Heart right ventricle (tissue), 16 donors: ENCODE data around the gene DIAPH1. TPM values are rescaled to one million over a fixed set of nuclear protein-coding genes. Genes with fewer than 3 reads are reported as not detected.
A peak's percentile ranks its signal among the peaks of the same experiment; 100 is the strongest.

Experiments used
- ATAC-seq, 8 donors: fragments of 200-7000 bp; cut with Tn5 transposase; one replicate each; pipeline ENCODE4 v1.9.1; 2020; ENCODE audit warnings: mild to moderate bottlenecking in 8 of 8, moderate library complexity in 8 of 8, moderate number of reproducible peaks in 1 of 8
- DNase-seq, 2 donors: peaks; one replicate each; pipeline ENCODE4 v3.0.0-alpha.2; 2020
- H3K27ac ChIP-seq, 10 donors: fragments of 200-600 bp; sonication (generic) in 2 of 10; one replicate each; pipeline versions ENCODE4 v1.5.0 to v1.8.0; 2020 to 2022; ENCODE audit warnings: mild to moderate bottlenecking in 3 of 10
- H3K27me3 ChIP-seq, 7 donors: fragments of 200-600 bp; one replicate each; pipeline ENCODE4 v1.8.0; 2021 to 2022; ENCODE audit warnings: mild to moderate bottlenecking in 2 of 7
- H3K36me3 ChIP-seq, 9 donors: fragments of 200-600 bp; sonication (generic) in 1 of 9; one replicate each; pipeline versions ENCODE4 v1.5.0 to v1.8.0; 2020 to 2022; ENCODE audit warnings: mild to moderate bottlenecking in 2 of 9
- H3K4me1 ChIP-seq, 9 donors: fragments of 200-600 bp; sonication (generic) in 1 of 9; one replicate each; pipeline versions ENCODE4 v1.5.0 to v1.8.0; 2020 to 2022; ENCODE audit warnings: mild to moderate bottlenecking in 4 of 9
- H3K4me3 ChIP-seq, 10 donors: fragments of 200-600 bp; sonication (generic) in 2 of 10; one replicate each; pipeline versions ENCODE4 v1.5.0 to v1.8.0; 2020 to 2022; ENCODE audit warnings: mild to moderate bottlenecking in 7 of 10, moderate library complexity in 2 of 10
- H3K9me3 ChIP-seq, 11 donors: fragments of 200-600 bp in 10 of 11; sonication (generic) in 2 of 11; one replicate each; pipeline versions ENCODE4 v1.5.0 to v1.8.0; 2013 to 2022; ENCODE audit warnings: mild to moderate bottlenecking in 2 of 11, control low read depth in 1 of 11, moderate library complexity in 1 of 11
- WGBS, 2 donors: extraction: QIAGEN DNeasy Blood & Tissue Kit; methylation state at CpG; one replicate each; pipeline ENCODE4 v1.1.7; 2013; ENCODE audit warnings: inconsistent platforms in 1 of 2; 5-methylcytosine and 5-hydroxymethylcytosine counted together
- intact Hi-C, 10 donors: fragments of 100-400 bp; cut with DNase I; formaldehyde crosslinking; loops; one replicate each; pipeline versions ENCODE4 v1.11.1 to v1.14.2; 2022
- polyA plus RNA-seq, 2 donors: library from polyadenylated mRNA; stranded (reverse); fragments of 200-250 nt; gene quantifications; one replicate each; pipeline ENCODE4 v1.2.3, GENCODE V29; 2013
- total RNA-seq, 10 donors: library from RNA; stranded (reverse); fragmentation: NEBNext Ultra II Directional in 3 of 10; extraction: Animal tissue kit (Norgen Biotek cat#: 25700) in 3 of 10; gene quantifications; one replicate each; pipeline versions ENCODE4 v1.2.1 to v1.2.4, GENCODE V29; 2021 to 2023
- TF ChIP-seq, protein P1 (sequence below), 9 donors: fragments of 200-600 bp; sonication (generic) in 2 of 9; IDR thresholded peaks; one replicate each; pipeline versions ENCODE4 v1.5.0 to v1.8.0; 2021 to 2022; ENCODE audit warnings: antibody characterized with exemption in 9 of 9, mild to moderate bottlenecking in 5 of 9, moderate library complexity in 1 of 9
- donor health status: Arrhythmogenic right ventricular cardiomyopathy.
- donor health status: ischemic (EF 13 %, LVEDD 7.1; RV severe dilation, severe dysfunction).
- donor health status: healthy with polysubstance abuse.
- donor health status: DM: no; HTN: yes; CAD: no.
- donor health status: DM: no; HTN: no; CAD: no.
- donor health status: ischemic (EF 25% LVEDD 6.9; RV normal size, moderate dysfunction).
- donor health status: ischemic (EF 25% LVEDD 5.7; RV mildly dilated, moderate dysfunction).
- donor health status: healthy.
- donor health status: DM: yes; HTN: yes; CAD: no.
- donor health status: Ischemic cardiomyopathy.
- donor health status: ischemic (EF 35%, LVEDD 5.7; RV mildly dilated, moderate dysfunction).
- donor health status: nonischemic (EF 11% LVEDD 7.7; RV severe dilation, severe dysfunction).
- donor health status: DM: yes; HTN: yes; CAD: no.
- donor health status: PGD.
- donor health status: ischemic (EF 29% LVEDD 5.4; RV normal size, mild dysfunction).
- donor health status: nonischemic (EF 23%, LVEDD 6.1; RV moderate dilation, normal function).

DIAPH1 gene
- total and polyA plus RNA-seq, 12 donors, result 27.3 to 93.2 (median 45.6) TPM

DNA sequence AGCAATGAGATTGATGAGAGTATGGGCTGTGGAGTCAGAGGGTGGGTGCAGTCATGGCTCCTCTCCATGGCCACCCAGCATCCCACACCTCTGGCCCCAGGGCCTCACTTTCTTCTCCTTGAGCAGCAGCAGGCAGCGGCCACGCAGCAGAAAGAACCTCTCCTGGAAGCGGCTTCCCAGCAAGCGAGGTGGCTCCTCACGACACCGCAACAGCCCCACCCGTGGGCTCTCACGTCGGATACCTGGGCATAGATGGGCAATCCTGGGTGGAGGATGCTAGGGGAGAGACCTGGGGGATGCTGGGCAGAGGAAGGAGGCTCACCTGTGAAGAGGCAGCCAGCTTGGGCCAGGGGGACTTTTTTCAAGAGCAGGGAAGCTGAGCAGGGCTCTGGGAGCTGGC, 37.6 kb upstream of the DIAPH1 start:
- intact Hi-C loops, result no loop called here
- WGBS, 2 donors, result 91 to 96% methylated on average over 9 of the region's 9 CpGs
- Histone ChIP-seq H3K36me3 (peaks cover 0 to 80% (median 7%) of the 10 kb centered on the region in 9 donors), H3K4me3 (no peak overlapping the region), H3K27ac (no peak overlapping the region), H3K4me1 (peaks cover 0 to 7% (median 3%) of the 10 kb centered on the region in 9 donors), H3K9me3 (no peaks in the 10 kb centered on the region), H3K27me3 (no peaks in the 10 kb centered on the region)
- DNase-seq (no peak), ATAC-seq (no peak)
- TF ChIP-seq, protein P1, sequence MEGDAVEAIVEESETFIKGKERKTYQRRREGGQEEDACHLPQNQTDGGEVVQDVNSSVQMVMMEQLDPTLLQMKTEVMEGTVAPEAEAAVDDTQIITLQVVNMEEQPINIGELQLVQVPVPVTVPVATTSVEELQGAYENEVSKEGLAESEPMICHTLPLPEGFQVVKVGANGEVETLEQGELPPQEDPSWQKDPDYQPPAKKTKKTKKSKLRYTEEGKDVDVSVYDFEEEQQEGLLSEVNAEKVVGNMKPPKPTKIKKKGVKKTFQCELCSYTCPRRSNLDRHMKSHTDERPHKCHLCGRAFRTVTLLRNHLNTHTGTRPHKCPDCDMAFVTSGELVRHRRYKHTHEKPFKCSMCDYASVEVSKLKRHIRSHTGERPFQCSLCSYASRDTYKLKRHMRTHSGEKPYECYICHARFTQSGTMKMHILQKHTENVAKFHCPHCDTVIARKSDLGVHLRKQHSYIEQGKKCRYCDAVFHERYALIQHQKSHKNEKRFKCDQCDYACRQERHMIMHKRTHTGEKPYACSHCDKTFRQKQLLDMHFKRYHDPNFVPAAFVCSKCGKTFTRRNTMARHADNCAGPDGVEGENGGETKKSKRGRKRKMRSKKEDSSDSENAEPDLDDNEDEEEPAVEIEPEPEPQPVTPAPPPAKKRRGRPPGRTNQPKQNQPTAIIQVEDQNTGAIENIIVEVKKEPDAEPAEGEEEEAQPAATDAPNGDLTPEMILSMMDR (IDR thresholded peaks at IDR 0.05), result no peak

DNA sequence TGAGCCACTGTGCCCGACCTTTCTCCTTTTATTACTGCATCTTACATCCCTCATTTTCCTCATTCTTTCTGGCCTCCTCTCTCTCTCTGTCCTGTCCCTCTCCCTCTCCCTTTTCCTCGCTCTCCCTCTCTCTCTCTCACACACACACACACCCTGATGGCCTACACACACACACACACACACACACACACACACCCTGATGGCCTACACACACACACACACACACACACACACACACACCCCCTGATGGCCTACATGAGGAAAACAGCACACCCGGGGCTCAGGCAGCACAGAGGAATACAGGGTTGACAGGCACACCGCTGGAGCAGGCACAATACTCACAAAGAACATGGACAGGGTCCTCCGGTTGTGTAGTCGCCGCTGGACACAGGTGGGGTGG, 36.2 kb upstream of the DIAPH1 start:
- 89% methylated on average over 7 of the region's 7 CpGs for WGBS, 2 donors
- H3K9me3 ChIP-seq, result no peaks in the 10 kb centered on the region
- ATAC-seq (no peak), DNase-seq (no peak)
- H3K27ac ChIP-seq, result no peak overlapping the region
- peaks cover 0 to 17% (median 3%) of the 10 kb centered on the region in 9 donors for H3K4me1 ChIP-seq
- intact Hi-C loops, result no loop called here
- TF ChIP-seq, protein P1 (IDR thresholded peaks at IDR 0.05), result no peak
- no peak overlapping the region for H3K4me3 ChIP-seq
- no peaks in the 10 kb centered on the region for H3K27me3 ChIP-seq
- H3K36me3 ChIP-seq, result peaks cover 0 to 66% (median 7%) of the 10 kb centered on the region in 9 donors

DNA sequence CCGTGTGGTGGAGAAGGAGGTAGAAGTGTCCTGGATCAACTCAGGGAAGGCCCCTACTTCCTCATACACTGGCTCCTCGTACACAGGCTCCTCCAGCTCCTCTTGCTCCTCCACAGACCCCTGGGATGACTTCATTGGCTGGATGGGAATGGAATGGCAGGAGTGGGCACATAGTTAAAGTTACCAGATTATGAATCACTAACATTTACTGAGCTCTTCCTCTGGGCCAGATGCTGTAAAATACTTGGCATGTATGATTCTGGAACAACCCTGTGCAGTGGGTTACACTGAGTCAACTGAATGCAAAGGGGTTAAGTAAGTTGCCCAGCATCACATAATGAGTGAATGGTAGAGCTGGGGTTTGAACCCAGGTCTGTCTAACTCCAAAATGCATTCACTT, 35.5 kb upstream of the DIAPH1 start:
- Histone ChIP-seq H3K27me3 (no peaks in the 10 kb centered on the region), H3K4me3 (no peak overlapping the region), H3K27ac (no peak overlapping the region), H3K36me3 (peaks cover 0 to 59% (median 4%) of the 10 kb centered on the region in 9 donors), H3K9me3 (no peaks in the 10 kb centered on the region), H3K4me1 (peaks cover 0 to 17% (median 3%) of the 10 kb centered on the region in 9 donors)
- DNase-seq (no peak), ATAC-seq (no peak)
- intact Hi-C loops, result no loop called here
- WGBS, 2 donors, result 86 to 87% methylated on average over 2 of the region's 2 CpGs
- TF ChIP-seq, protein P1 (IDR thresholded peaks at IDR 0.05), result no peak

DNA sequence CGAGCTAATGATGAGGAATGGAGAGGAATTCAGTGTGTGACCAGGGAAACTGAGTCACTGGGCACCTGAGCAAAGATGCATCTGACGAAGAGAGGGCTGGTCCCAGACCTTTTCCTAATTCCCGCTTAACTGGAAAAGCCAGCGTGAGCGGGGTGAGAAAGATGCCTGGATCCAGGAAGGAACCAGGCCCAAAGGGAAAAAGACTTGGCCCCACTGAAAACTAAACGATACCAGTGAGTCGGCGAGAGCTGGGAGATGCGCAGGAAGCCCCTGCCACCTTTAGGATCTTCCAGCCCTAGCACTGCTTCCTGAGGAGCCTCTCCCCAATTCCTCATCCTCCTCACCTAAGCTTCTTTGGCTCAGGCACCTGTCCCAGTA, 32.9 kb upstream of the DIAPH1 start:
- peak in 1 of 8 donors; percentile 2 for ATAC-seq

More for the DNA sequence above, 32.9 kb upstream of the DIAPH1 start:
- no peak for DNase-seq
- Histone ChIP-seq H3K4me1 (peaks cover 0 to 17% (median 3%) of the 10 kb centered on the region in 9 donors), H3K27ac (peak overlapping the region in 7 of 10 donors; percentile 26 to 87 (median 44)), H3K36me3 (peaks cover 0 to 47% (median 0%) of the 10 kb centered on the region in 9 donors), H3K9me3 (no peaks in the 10 kb centered on the region), H3K4me3 (peak overlapping the region; percentile 35 to 70 (median 58)), H3K27me3 (no peaks in the 10 kb centered on the region)
- intact Hi-C loops, result no loop called here
- WGBS, 2 donors, result 48 to 53% methylated on average over 9 of the region's 9 CpGs
- TF ChIP-seq, protein P1 (IDR thresholded peaks at IDR 0.05), result no peak
